NCI-H345 treated with DMSO at 0.1 percent for 48 hours (cell line): ENCODE data around the gene ZSWIM1.

ENCODE experiments used
- DNase-seq: peaks from one replicate; lab custom pipeline; 2025; ENCODE audit not compliant: unreplicated experiment; lab: John Stamatoyannopoulos, UW

Gene ZSWIM1

GRCh38 chr20:45880988-45881788 is at the start of gene ZSWIM1:
TSS of gene ZSWIM1 (plus strand) at chr20:45881227. CDS start at chr20:45882593, 1,366 bp downstream.
- peak; percentile 99 for DNase-seq

GRCh38 chr20:45832619-45833018 is 48.4 kb upstream of the ZSWIM1 start:
- no peak for DNase-seq

GRCh38 chr20:45833030-45833882 is 47.8 kb upstream of the ZSWIM1 start, which contains the start of gene SNX21:
TSS of gene SNX21 (plus strand) at chr20:45833799. CDS start at chr20:45833920, 121 bp downstream.
- DNase-seq: peak; percentile 61

DNA sequence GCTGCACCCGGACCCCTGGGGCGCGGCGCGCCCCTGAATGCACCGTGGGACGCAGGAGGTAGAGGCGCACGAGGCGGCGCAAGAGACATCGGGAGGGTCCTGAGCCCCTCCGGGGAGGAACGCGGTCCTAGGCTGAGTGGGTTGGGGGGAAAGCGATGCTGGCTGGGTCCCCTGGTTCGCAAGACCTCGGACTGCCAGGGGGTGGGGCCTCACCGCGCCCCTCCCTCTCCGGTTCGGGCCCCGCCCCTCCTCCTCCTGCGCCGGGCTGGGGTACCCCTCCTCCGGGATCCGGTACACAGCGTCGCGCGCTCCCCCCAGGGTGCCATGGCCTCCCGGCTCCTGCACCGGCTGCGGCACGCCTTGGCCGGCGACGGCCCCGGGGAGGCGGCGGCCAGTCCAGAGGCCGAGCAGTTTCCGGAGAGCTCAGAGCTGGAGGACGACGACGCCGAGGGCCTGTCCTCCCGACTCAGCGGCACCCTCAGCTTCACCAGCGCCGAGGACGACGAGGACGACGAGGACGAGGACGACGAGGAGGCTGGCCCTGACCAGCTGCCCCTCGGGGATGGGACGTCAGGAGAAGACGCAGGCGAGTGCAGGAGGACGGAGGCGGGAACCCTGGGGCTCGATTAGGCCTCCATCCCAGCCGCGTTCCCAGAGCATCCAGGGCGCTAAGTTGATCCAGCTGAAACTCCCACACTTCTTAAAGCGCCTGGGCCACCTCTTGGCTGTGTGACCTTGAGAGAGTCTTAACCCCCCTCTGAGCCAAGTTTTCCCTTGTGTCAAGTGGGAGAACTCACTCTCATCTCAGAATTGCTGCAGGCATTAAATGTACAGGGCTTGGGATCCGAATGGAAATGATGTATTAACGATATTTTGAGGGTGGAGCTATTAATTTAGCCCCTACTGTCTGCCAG is 46.9 kb upstream of the ZSWIM1 start:
- DNase-seq: peak; percentile 66

DNA sequence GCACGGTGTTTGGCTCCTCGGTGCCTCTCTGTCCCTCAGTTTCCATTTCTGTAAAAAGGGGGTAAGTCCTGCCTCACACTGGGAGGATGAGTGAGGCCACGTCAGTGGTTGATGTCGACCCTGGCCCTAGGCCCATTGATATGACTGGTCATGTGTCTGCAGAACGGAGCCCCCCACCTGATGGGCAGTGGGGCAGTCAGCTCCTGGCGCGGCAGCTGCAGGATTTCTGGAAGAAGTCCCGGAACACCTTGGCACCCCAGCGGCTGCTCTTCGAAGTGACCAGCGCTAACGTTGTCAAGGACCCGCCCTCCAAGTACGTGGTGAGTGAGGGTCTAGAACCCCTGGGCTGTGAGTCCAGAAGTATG is 46.2 kb upstream of the ZSWIM1 start:
- DNase-seq: no peak

GRCh38 chr20:45835329-45835765 is 45.7 kb upstream of the ZSWIM1 start:
- no peak for DNase-seq

DNA sequence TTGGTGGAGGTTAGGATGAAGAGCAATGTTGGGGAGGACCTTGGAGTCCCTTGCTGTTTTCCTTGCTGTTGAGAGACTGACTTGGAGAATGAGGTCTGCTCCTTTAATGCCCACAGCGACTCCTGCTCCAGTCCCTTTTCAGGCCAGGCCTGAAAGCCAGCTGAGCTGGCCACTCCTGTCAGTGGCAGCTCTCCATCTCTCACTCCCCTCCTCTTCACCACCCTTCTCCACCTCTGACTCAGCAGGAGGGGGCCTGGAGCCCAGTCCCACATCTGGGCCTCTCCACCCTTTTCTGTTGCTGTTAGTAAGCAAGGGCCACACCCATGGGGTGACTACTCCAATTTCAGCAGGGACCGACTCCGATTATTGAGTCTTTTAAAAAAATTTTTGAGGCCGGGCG is 45.2 kb upstream of the ZSWIM1 start:
- DNase-seq: no peak

DNA sequence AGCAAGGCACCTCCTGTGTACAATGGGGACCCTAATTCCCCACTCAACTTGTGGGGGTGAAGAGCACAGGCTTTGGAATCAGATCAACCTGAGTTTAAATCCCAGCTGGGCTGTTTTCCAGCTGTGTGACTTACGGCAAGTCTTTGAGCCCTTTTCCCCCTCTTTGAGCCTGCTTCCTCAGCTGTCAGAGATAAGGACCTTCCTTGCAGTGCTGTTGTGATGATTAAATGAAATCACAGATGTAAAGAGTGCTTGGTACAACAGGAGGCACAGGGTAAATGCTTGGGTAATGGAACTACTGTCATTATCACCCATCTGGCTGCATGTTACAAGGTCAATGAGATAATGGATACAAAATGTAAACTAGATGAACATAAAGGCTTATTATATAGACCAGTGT is 44.2 kb upstream of the ZSWIM1 start:
- no peak for DNase-seq

DNA sequence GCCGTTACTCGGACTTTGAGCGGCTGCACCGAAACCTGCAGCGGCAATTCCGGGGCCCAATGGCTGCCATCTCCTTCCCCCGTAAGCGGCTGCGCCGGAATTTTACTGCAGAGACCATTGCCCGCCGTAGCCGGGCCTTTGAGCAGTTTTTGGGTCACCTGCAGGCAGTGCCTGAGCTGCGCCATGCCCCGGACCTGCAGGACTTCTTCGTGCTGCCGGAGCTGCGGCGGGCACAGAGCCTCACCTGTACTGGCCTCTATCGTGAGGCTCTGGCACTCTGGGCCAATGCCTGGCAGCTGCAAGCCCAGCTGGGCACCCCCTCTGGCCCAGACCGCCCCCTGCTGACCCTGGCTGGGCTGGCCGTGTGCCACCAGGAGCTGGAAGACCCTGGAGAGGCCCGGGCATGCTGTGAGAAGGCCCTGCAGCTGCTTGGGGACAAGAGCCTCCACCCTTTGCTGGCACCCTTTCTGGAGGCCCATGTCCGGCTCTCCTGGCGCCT is 40.3 kb upstream of the ZSWIM1 start:
- no peak for DNase-seq

DNA sequence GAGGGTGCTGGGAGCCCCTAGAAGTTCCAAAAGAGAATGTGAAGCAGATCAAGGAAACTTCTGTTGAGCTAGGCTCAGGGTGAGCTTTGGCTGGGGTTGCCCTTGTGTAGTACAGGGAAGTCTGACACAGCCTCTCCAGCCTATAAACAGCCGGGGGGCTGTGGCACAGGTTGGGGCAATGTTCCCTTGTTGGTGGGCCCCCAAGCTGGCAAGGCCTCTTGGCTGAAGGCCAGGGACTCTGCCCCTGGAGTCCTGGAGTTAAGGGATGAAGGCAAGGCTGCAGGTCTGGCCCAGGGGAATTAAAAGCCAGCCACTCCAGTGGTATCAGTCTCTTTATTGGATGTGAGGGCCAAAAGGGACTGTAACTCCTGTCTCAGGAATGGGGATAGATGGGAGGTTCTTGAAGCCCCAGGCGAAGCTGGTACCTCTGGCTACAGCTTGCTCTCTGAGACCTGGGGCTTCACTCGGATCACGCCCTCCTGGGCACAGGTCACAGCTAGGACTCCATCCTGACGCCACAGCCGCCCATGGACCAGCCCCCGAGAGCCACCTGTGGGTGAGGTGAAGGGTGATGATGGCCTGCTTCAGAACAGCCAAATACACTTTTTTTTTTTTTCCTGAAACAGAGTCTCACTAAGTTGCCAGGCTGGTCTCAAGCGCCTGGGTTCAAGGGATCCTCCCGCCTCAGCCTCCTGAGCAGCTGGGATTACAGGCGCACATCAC is 39.5 kb upstream of the ZSWIM1 start:
- DNase-seq: no peak

DNA sequence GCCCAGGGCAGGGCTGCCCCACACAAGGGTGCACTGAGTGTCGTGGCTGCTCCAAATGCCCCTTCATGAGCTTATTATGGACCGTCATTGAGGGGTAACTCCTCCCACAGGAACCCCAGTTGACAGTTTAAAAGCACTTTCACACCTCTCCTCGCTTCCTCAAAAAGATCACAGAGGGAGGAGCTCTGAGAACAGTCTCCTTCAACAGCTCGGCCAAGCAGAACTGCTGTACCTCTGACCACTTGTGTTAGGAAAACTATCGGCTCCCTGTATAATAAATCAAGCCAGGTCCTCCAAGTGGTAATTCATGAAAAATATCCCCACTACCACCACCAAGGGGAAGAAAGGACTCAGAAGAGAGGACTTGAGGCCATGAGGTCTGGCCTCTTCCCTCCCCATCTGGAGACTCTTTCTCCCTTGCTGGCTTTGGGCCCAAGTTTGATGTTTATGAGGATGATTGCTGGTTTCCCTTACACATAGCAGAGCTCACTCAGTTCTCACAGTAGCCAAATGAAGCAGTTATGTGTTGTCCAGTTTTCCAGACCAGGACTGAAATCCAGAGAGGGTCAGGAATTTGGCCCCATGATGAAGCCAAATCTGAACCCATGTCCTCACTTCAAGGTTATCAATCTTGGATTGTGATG is 38.7 kb upstream of the ZSWIM1 start:
- DNase-seq: no peak

GRCh38 chr20:45843506-45843905 is 37.5 kb upstream of the ZSWIM1 start:
- DNase-seq: no peak

DNA sequence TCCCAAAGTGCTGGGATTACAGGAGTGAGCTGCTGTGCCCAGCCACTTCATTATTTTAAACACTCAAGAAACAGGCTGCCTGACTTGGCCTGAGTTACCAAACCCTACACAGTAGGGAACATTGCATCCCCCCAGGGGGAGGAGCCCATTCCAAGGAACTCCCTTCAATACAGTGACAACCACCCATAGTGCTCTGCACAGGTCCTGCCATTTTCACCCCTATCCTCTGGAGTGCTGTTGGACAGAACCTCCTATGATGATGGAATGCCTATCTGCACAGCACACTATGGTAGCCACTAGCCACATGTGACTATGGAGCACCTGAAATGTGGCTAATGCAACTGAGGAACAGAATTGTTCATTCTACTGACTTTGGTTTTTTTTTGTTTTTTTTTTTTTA is 35.6 kb upstream of the ZSWIM1 start:
- DNase-seq: no peak

DNA sequence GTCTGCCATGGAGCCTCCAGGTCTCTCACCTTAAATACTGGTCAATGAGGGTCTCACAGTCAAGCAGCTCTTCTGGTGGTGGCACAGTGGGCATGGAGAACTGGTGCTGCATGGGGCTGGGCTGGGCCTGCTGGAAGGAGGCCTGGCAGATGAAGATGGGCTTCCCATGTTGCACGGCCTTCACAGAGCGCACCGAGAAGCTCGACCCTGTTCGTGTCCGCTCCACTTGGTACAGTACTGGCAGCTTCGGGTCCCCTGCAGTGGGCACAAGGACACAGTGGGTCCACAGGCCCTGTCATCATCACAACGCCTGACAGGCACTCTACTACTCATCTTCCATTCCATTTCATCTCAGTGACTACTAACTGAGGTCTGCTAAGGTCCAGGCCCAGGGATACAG is 32.6 kb upstream of the ZSWIM1 start:
- no peak for DNase-seq

DNA sequence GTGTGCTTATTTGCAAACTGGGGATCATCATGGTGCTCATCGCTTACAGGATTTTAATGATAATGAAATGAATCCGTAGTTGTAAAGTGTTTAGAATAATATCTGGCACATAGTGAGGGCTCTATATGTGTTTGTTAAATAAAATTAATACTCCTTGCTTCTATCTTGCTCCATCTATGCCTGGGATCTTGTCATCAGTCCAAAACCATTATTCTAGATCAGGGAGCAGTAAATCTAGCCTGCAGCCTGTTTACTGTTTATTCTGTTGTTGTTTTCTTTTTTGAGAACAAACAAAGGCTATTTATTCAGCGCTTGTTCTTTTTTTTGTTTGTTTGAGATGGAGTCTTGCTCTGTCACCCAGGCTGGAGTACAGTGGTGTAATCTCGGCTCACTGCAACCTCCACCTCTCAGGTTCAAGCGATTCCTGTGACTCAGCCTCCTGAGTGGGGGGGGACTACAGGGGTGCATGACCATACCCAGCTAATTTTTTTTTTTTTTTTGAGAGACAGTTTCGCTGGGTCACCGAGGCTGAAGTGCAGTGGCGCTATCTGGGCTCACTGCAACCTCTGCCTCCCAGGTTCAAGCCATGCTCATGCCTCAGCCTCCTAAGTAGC is 32.0 kb upstream of the ZSWIM1 start:
- no peak for DNase-seq

DNA sequence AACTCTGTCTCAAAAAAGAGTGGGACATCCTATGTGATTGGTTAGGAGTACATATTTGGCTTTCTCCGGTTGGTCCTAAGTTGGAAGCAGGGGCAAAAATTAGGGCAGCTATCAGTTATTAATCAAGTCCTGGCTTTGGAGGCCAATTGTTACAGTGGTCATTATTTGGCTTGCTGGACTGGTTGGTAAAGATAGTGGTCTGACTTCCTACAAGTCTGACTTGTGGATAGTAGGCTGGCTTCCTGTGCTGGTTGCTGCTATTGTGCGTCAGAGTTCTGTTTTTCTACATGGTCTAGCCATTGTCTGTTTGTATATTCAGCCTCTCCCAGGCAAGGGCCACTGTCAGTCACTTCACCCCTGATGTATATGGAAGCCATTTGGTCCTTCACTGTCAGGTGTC is 30.8 kb upstream of the ZSWIM1 start:
- no peak for DNase-seq

- DNase-seq: no peak
Measured at GRCh38 chr20:45850926-45851325, 30.1 kb upstream of the ZSWIM1 start.

GRCh38 chr20:45851501-45851900 is 29.5 kb upstream of the ZSWIM1 start:
- DNase-seq: no peak

- no peak for DNase-seq
Measured at GRCh38 chr20:45852326-45852725, 28.7 kb upstream of the ZSWIM1 start.
